Measurements from ENCODE around the gene ACE2.

DNA sequence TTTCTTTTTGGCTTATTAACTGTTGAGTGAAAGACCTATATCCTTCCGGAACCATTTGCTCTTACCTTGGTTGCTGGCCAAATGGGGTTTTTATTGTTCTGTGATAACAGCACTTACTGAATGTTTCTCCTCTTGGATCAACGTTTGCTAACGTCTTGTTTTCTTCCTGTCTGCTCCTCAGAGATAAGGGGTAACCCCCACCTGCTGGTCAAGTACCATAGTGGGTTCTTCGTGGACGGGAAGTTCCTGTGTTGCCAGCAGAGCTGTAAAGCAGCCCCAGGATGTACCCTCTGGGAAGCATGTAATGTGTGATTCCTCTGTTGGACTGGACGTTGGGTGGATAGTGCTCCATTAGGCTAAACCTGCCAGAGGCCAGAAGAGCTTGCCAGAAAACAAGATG lies 84.8 kb downstream of the ACE2 start:
- no peak for TF ChIP-seq CTCF (IDR thresholded peaks at IDR 0.05; ENCODE audit: low read depth, low read length)
- no peak for TF ChIP-seq EZH2phosphoT487 (IDR thresholded peaks at IDR 0.05; ENCODE audit: low read depth)

Measured in OCI-LY3 (cell line).